HL-60 (cell line): Measurements from ENCODE around the gene MET.

Experiments
- DNase-seq, 2 experiments: peaks; one replicate each; pipeline ENCODE4 v3.0.0-alpha.2; 2010 to 2020; ENCODE audit warnings: low read depth in 1 of 2, low spot score in 1 of 2
- H3K27ac ChIP-seq: fragments of 250-450 bp; sonication (Bioruptor Pico); replicated peaks from 2 replicates; pipeline ENCODE4 v1.5.1; 2020; ENCODE audit warnings: mild to moderate bottlenecking, moderate library complexity
- H3K27me3 ChIP-seq: fragments of 250-450 bp; sonication (Bioruptor Pico); 2 replicates; pipeline ENCODE4 v1.5.1; 2021; ENCODE audit warnings: mild to moderate bottlenecking, moderate library complexity; ENCODE audit not compliant: insufficient read depth, poor library complexity, severe bottlenecking
- H3K4me3 ChIP-seq: replicated peaks from 2 replicates; pipeline ENCODE4 v1.5.1; 2011; ENCODE audit warnings: mild to moderate bottlenecking, control low read depth, low read length; ENCODE audit not compliant: insufficient read depth
- CTCF ChIP-seq: IDR thresholded peaks from one replicate; pipeline ENCODE4 v1.5.1; 2011; ENCODE audit warnings: low read length, control low read depth, inconsistent platforms; ENCODE audit not compliant: insufficient read depth
- GABPA ChIP-seq: IDR thresholded peaks from 2 replicates; pipeline ENCODE4 v1.6.1; 2012; ENCODE audit warnings: low read depth
- POLR2AphosphoS5 ChIP-seq: IDR thresholded peaks from 2 replicates; pipeline ENCODE4 v1.6.1; 2012; ENCODE audit warnings: low read depth
- SPI1 ChIP-seq: IDR thresholded peaks from 2 replicates; pipeline ENCODE4 v1.6.1; 2012; ENCODE audit warnings: low read depth, mild to moderate bottlenecking, borderline replicate concordance
- TF ChIP-seq, protein P1 (sequence below): IDR thresholded peaks from 2 replicates; pipeline ENCODE4 v1.6.1; 2012; ENCODE audit warnings: low read depth; ENCODE audit not compliant: insufficient replicate concordance

Gene MET

GRCh38 chr7:116788572-116789197, 116.7 kb downstream of the MET start:
- Histone ChIP-seq H3K4me3 (no peak overlapping the region), H3K27ac (no peak overlapping the region), H3K27me3 (no peaks in the 10 kb centered on the region)
- no peak for DNase-seq
- TF ChIP-seq POLR2AphosphoS5 (no peak), CTCF (no peak), SPI1 (no peak), GABPA (no peak)
- TF ChIP-seq, protein P1, sequence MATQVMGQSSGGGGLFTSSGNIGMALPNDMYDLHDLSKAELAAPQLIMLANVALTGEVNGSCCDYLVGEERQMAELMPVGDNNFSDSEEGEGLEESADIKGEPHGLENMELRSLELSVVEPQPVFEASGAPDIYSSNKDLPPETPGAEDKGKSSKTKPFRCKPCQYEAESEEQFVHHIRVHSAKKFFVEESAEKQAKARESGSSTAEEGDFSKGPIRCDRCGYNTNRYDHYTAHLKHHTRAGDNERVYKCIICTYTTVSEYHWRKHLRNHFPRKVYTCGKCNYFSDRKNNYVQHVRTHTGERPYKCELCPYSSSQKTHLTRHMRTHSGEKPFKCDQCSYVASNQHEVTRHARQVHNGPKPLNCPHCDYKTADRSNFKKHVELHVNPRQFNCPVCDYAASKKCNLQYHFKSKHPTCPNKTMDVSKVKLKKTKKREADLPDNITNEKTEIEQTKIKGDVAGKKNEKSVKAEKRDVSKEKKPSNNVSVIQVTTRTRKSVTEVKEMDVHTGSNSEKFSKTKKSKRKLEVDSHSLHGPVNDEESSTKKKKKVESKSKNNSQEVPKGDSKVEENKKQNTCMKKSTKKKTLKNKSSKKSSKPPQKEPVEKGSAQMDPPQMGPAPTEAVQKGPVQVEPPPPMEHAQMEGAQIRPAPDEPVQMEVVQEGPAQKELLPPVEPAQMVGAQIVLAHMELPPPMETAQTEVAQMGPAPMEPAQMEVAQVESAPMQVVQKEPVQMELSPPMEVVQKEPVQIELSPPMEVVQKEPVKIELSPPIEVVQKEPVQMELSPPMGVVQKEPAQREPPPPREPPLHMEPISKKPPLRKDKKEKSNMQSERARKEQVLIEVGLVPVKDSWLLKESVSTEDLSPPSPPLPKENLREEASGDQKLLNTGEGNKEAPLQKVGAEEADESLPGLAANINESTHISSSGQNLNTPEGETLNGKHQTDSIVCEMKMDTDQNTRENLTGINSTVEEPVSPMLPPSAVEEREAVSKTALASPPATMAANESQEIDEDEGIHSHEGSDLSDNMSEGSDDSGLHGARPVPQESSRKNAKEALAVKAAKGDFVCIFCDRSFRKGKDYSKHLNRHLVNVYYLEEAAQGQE: no peak

DNA sequence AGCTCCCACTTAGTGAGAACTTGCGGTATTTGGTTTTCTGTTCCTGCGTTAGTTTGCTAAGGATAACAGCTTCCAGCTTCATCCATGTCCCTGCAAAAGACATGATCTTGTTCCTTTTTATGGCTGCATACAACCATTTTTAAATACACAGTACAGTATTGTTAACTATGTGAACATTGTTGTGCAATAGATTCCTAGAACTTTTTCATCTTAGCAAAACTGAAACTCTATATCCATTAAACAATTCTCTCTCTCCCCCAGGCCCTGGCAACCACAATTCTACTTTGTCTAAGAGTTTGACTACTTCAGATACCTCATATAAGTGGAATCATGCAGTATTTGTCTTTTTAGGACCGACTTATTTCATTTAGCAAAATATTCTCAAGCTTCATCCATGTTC, 118.0 kb downstream of the MET start:
- H3K27ac ChIP-seq: no peak overlapping the region
- no peak for TF ChIP-seq POLR2AphosphoS5
- TF ChIP-seq, protein P1: no peak
- TF ChIP-seq GABPA: no peak
- no peak for TF ChIP-seq SPI1
- no peak for TF ChIP-seq CTCF
- no peak for DNase-seq
- H3K27me3 ChIP-seq: peaks cover 2% of the 10 kb centered on the region
- no peak overlapping the region for H3K4me3 ChIP-seq

DNA sequence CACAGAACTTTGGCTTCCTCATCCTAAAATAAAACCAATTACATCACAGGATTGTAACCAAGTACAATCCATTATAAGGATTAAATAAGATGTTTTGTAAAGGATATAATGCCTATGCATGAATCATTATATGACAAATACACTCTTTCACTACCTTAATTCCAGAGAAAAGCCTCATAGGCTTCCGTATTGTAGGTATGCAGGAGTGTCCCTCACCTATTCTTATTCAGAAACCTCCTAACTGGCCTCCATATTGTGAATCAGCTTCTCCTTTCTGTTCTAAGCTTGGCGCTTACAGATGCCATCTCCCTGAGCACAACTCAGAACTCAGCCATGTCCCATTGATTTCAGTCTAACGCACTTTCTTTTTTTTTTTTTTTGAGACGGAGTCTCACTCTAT, 120.8 kb downstream of the MET start:
- DNase-seq: no peak
- Histone ChIP-seq H3K4me3 (no peak overlapping the region), H3K27ac (no peak overlapping the region), H3K27me3 (peaks cover 2% of the 10 kb centered on the region)
- no peak for TF ChIP-seq CTCF
- no peak for TF ChIP-seq GABPA
- TF ChIP-seq POLR2AphosphoS5: no peak
- TF ChIP-seq SPI1: no peak
- TF ChIP-seq, protein P1: no peak
